Measurements from ENCODE around the gene U2SURP. TPM values are rescaled to one million over a fixed set of nuclear protein-coding genes. Genes with fewer than 3 reads are reported as not detected.

U2SURP gene
- total RNA-seq, 1 donor = 85.0 TPM

DNA sequence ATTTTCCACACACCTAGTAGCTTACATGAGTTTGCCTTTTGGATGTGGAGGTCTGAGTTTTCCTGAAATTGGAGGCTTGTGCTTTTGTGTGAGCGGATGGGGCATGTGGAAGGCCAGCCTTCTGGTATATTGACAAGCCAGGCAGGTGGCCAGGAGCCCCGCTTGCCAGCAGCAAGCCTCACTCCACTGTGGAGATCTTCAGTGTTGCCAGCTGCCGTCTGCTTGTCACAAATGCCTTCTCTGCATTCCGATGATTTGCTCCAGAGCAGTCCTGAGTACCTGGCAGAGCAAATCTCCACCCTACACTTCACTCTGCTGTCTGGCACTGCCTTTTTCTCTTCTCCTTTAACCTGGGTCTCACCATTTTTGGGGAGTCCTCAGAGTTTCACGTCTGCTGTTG is 89.1 kb downstream of the U2SURP start:
- no peak overlapping the region for H2AFZ ChIP-seq (ENCODE audit: low read length)
- no peak overlapping the region for H3K4me2 ChIP-seq (ENCODE audit: insufficient read depth, low read length)
- no peaks in the 10 kb centered on the region for H3K36me3 ChIP-seq (ENCODE audit: insufficient read depth, low read length)
- TF ChIP-seq, protein P1, sequence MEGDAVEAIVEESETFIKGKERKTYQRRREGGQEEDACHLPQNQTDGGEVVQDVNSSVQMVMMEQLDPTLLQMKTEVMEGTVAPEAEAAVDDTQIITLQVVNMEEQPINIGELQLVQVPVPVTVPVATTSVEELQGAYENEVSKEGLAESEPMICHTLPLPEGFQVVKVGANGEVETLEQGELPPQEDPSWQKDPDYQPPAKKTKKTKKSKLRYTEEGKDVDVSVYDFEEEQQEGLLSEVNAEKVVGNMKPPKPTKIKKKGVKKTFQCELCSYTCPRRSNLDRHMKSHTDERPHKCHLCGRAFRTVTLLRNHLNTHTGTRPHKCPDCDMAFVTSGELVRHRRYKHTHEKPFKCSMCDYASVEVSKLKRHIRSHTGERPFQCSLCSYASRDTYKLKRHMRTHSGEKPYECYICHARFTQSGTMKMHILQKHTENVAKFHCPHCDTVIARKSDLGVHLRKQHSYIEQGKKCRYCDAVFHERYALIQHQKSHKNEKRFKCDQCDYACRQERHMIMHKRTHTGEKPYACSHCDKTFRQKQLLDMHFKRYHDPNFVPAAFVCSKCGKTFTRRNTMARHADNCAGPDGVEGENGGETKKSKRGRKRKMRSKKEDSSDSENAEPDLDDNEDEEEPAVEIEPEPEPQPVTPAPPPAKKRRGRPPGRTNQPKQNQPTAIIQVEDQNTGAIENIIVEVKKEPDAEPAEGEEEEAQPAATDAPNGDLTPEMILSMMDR (IDR thresholded peaks at IDR 0.05; ENCODE audit: extremely low read depth, low read depth, low read length) = no peak
- no peaks in the 10 kb centered on the region for H3K79me2 ChIP-seq (ENCODE audit: insufficient read depth, low read length)
- H3K4me1 ChIP-seq (ENCODE audit: insufficient read depth, low read length) = no peaks in the 10 kb centered on the region
- no peak overlapping the region for H3K27ac ChIP-seq (ENCODE audit: low read depth, low read length)
- H4K20me1 ChIP-seq (ENCODE audit: insufficient read depth, low read length) = no peaks in the 10 kb centered on the region
- no peaks in the 10 kb centered on the region for H3K9me3 ChIP-seq (ENCODE audit: low read depth, low read length)
- DNase-seq (ENCODE audit: insufficient read length, low spot score, missing footprints) = no peak
- H3K4me3 ChIP-seq (ENCODE audit: insufficient read depth, low read length) = no peak overlapping the region
- H3K27me3 ChIP-seq (ENCODE audit: insufficient read depth, low read length) = no peaks in the 10 kb centered on the region

DNA sequence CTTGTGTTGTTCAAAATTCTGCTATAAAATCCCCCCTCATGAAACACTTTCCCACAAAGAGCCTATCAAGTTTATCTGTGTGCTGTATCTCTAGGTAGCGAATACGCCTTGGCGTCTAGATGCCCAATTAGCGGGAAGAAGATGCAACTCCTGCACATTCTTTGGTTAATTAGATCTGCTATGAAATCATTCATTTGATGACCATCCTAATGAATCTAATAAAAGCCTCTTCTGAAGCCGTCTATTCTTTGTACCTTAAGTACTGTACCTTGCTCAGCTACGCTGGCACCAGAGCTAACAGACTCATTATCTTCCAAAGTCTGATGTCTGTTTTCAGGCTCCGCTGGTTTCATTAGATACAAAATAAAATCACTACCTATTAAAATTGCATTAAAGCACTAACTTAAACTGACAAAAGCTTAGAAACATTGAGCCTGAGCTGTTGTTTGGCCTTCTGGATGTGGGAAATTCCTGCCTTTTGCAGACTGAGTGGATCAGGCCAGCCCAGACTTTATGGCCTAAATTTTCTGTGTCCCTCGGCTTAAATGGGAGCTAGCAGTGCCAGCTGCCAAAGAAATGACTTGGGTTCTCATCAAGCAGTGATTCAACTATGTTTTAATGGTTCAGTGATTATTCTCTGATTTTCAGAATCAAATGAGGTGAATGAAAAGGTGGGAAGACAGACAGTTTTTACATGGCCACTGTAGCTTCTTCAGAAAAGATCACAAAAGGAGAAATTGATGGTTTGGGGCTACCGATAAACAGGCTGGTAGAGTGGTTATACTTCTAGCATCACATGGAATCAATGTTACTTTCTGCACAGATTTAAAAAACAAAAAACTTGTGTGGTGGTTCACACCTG is 89.8 kb downstream of the U2SURP start:
- no peak overlapping the region for H3K4me3 ChIP-seq (ENCODE audit: insufficient read depth, low read length)
- no peak for DNase-seq (ENCODE audit: insufficient read length, low spot score, missing footprints)
- H3K9me3 ChIP-seq (ENCODE audit: low read depth, low read length) = no peaks in the 10 kb centered on the region
- no peaks in the 10 kb centered on the region for H3K27me3 ChIP-seq (ENCODE audit: insufficient read depth, low read length)
- no peak overlapping the region for H3K4me2 ChIP-seq (ENCODE audit: insufficient read depth, low read length)
- TF ChIP-seq, protein P1 (IDR thresholded peaks at IDR 0.05; ENCODE audit: extremely low read depth, low read depth, low read length) = no peak
- no peaks in the 10 kb centered on the region for H3K4me1 ChIP-seq (ENCODE audit: insufficient read depth, low read length)
- no peak overlapping the region for H2AFZ ChIP-seq (ENCODE audit: low read length)
- no peaks in the 10 kb centered on the region for H4K20me1 ChIP-seq (ENCODE audit: insufficient read depth, low read length)
- H3K79me2 ChIP-seq (ENCODE audit: insufficient read depth, low read length) = no peaks in the 10 kb centered on the region
- H3K36me3 ChIP-seq (ENCODE audit: insufficient read depth, low read length) = no peaks in the 10 kb centered on the region
- no peak overlapping the region for H3K27ac ChIP-seq (ENCODE audit: low read depth, low read length)

DNA sequence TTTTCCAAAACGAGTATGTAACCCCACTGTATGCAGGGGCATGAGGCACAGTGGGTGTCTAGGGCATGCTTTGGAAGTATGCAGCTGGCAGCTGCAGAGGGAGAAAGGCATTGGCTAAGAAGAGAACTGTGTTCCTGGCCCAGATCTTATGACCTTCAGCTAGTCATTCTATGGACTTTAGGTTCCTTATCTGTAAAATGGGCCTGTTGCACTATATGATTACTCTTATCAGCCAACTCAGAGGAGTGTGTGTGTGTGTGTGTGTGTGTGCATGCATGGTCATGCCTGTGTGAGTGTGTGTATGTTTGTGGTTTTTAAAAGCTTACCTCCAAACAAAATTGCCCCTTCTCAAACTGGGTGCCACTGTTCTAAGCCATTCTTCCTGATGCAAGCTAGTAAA is 90.8 kb downstream of the U2SURP start:
- Histone ChIP-seq H3K27me3 (ENCODE audit: insufficient read depth, low read length) (no peaks in the 10 kb centered on the region), H3K36me3 (ENCODE audit: insufficient read depth, low read length) (no peaks in the 10 kb centered on the region), H3K4me2 (ENCODE audit: insufficient read depth, low read length) (no peak overlapping the region), H3K27ac (ENCODE audit: low read depth, low read length) (no peak overlapping the region), H3K4me1 (ENCODE audit: insufficient read depth, low read length) (no peaks in the 10 kb centered on the region), H4K20me1 (ENCODE audit: insufficient read depth, low read length) (no peaks in the 10 kb centered on the region), H2AFZ (ENCODE audit: low read length) (no peak overlapping the region), H3K79me2 (ENCODE audit: insufficient read depth, low read length) (no peaks in the 10 kb centered on the region), H3K9me3 (ENCODE audit: low read depth, low read length) (no peaks in the 10 kb centered on the region), H3K4me3 (ENCODE audit: insufficient read depth, low read length) (no peak overlapping the region)
- TF ChIP-seq, protein P1 (IDR thresholded peaks at IDR 0.05; ENCODE audit: extremely low read depth, low read depth, low read length) = no peak
- DNase-seq (ENCODE audit: insufficient read length, low spot score, missing footprints) = no peak

DNA sequence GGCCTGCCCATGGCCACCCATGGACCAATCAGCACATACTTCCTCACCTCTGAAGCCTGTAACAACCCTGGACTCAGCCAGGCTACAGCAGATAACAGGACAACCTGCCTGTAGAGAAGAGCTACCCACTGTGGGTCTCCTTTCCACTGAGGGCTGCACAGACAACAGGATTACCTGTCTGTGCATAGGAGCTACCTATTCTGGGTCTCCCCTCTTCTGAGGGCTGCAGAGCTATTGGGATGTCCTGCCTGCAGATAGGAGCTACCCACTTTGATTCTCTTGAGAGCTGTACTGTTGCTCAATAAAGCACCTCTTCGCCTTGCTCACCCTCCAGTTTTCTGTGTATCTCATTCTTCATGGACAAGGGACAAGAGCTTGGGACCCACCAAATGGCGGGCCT is 94.4 kb downstream of the U2SURP start:
- Histone ChIP-seq H3K4me3 (ENCODE audit: insufficient read depth, low read length) (no peak overlapping the region), H3K36me3 (ENCODE audit: insufficient read depth, low read length) (no peaks in the 10 kb centered on the region), H3K4me1 (ENCODE audit: insufficient read depth, low read length) (no peaks in the 10 kb centered on the region), H3K27ac (ENCODE audit: low read depth, low read length) (no peak overlapping the region), H3K79me2 (ENCODE audit: insufficient read depth, low read length) (no peaks in the 10 kb centered on the region), H4K20me1 (ENCODE audit: insufficient read depth, low read length) (no peaks in the 10 kb centered on the region), H3K9me3 (ENCODE audit: low read depth, low read length) (no peaks in the 10 kb centered on the region), H3K27me3 (ENCODE audit: insufficient read depth, low read length) (peaks cover 24% of the 10 kb centered on the region), H2AFZ (ENCODE audit: low read length) (no peak overlapping the region), H3K4me2 (ENCODE audit: insufficient read depth, low read length) (no peak overlapping the region)
- no peak for DNase-seq (ENCODE audit: insufficient read length, low spot score, missing footprints)
- TF ChIP-seq, protein P1 (IDR thresholded peaks at IDR 0.05; ENCODE audit: extremely low read depth, low read depth, low read length) = no peak
